SHP77 treated with DMSO at 0.1 percent for 48 hours (cell line): ENCODE measurements around the gene SLX4IP.
A peak's percentile ranks its signal among the peaks of the same experiment; 100 is the strongest.
"Not testable (repeated sequence)": the region's sequence is repeated elsewhere in the genome, so short reads cannot be mapped to it uniquely, and the experiment has no call there.

ENCODE experiments used
- DNase-seq: peaks from one replicate; lab custom pipeline; 2025; lab: John Stamatoyannopoulos, UW

The SLX4IP gene

GRCh38 chr20:10573273-10573950, 138.3 kb downstream of the SLX4IP start:
- no peak for DNase-seq

GRCh38 chr20:10573951-10574339, 138.8 kb downstream of the SLX4IP start:
- no peak for DNase-seq

- DNase-seq: no peak
Measured at GRCh38 chr20:10576411-10577090, 141.4 kb downstream of the SLX4IP start.

GRCh38 chr20:10577648-10578047, 142.5 kb downstream of the SLX4IP start:
- DNase-seq: no peak

GRCh38 chr20:10578607-10579006, 143.5 kb downstream of the SLX4IP start:
- DNase-seq: peak; percentile 23

GRCh38 chr20:10579942-10580341, 144.8 kb downstream of the SLX4IP start:
- no peak for DNase-seq

- DNase-seq: no peak
Measured at GRCh38 chr20:10580700-10581099, 145.6 kb downstream of the SLX4IP start.

- DNase-seq: no peak
Measured at GRCh38 chr20:10581823-10582222, 146.7 kb downstream of the SLX4IP start.

GRCh38 chr20:10584371-10584770, 149.3 kb downstream of the SLX4IP start:
- DNase-seq: no peak

- DNase-seq: no peak
Measured at GRCh38 chr20:10585308-10585707, 150.2 kb downstream of the SLX4IP start.

GRCh38 chr20:10586296-10586695, 151.2 kb downstream of the SLX4IP start:
- DNase-seq: no peak

- DNase-seq: not testable (repeated sequence)
Measured at GRCh38 chr20:10590446-10590845, 155.3 kb downstream of the SLX4IP start.

- DNase-seq: no peak
Measured at GRCh38 chr20:10590950-10591671, 156.0 kb downstream of the SLX4IP start.

GRCh38 chr20:10591946-10592521, 156.9 kb downstream of the SLX4IP start:
- no peak for DNase-seq

GRCh38 chr20:10594296-10594868, 159.3 kb downstream of the SLX4IP start:
- no peak for DNase-seq

GRCh38 chr20:10595266-10595665, 160.2 kb downstream of the SLX4IP start:
- DNase-seq: no peak

GRCh38 chr20:10595985-10596384, 160.9 kb downstream of the SLX4IP start:
- DNase-seq: no peak

- DNase-seq: no peak
Measured at GRCh38 chr20:10596710-10597121, 161.6 kb downstream of the SLX4IP start.

GRCh38 chr20:10597637-10598036, 162.5 kb downstream of the SLX4IP start:
- no peak for DNase-seq

GRCh38 chr20:10602221-10602871, 167.2 kb downstream of the SLX4IP start:
- no peak for DNase-seq

- DNase-seq: no peak
Measured at GRCh38 chr20:10603378-10603777, 168.3 kb downstream of the SLX4IP start.
